HEK293 (cell line): ENCODE results near the gene ZFP36L1.

Experiments
- ZNF274 ChIP-seq, 2 experiments: fragments of 200-500 bp in 1 of 2; fragments of 450-650 bp in 1 of 2; sonication (Bioruptor generic) in 1 of 2; formaldehyde crosslinking in 1 of 2; IDR thresholded peaks; 2 replicates each; pipeline versions ENCODE4 v1.5.1 to v1.6.1; 2014 to 2016; ENCODE audit warnings: borderline replicate concordance in 1 of 2, inconsistent platforms in 1 of 2, low read length in 1 of 2, missing biosample characterization in 1 of 2, missing genetic modification characterization in 1 of 2
- ZNF629 ChIP-seq: fragments of 450-650 bp; formaldehyde crosslinking; IDR thresholded peaks from 2 replicates; pipeline ENCODE4 v1.5.1; 2017; ENCODE audit warnings: missing biosample characterization, missing genetic modification characterization
- TF ChIP-seq, protein P1 (sequence below): fragments of 450-650 bp; formaldehyde crosslinking; conservative IDR thresholded peaks from 2 replicates; pipeline ENCODE4 v1.5.1; 2016; ENCODE audit warnings: low read depth, missing biosample characterization, missing genetic modification characterization
- TF ChIP-seq, protein P2 (sequence below): fragments of 450-650 bp; formaldehyde crosslinking; IDR thresholded peaks from 2 replicates; pipeline ENCODE4 v1.5.1; 2016; ENCODE audit warnings: missing biosample characterization, missing genetic modification characterization
- TF ChIP-seq, protein P3 (sequence below): fragments of 450-650 bp; formaldehyde crosslinking; IDR thresholded peaks from 2 replicates; pipeline ENCODE4 v1.5.1; 2016; ENCODE audit warnings: missing biosample characterization, missing genetic modification characterization
- TF ChIP-seq, protein P4 (sequence below): sonication (generic); formaldehyde crosslinking; IDR thresholded peaks from 2 replicates; pipeline ENCODE4 v1.8.1; 2022; ENCODE audit warnings: mild to moderate bottlenecking, moderate library complexity, missing genetic modification reagents
- TF ChIP-seq, protein P5 (sequence below): fragments of 450-650 bp; formaldehyde crosslinking; IDR thresholded peaks from 2 replicates; pipeline ENCODE4 v1.5.1; 2017; ENCODE audit warnings: missing biosample characterization, missing genetic modification characterization

DNA sequence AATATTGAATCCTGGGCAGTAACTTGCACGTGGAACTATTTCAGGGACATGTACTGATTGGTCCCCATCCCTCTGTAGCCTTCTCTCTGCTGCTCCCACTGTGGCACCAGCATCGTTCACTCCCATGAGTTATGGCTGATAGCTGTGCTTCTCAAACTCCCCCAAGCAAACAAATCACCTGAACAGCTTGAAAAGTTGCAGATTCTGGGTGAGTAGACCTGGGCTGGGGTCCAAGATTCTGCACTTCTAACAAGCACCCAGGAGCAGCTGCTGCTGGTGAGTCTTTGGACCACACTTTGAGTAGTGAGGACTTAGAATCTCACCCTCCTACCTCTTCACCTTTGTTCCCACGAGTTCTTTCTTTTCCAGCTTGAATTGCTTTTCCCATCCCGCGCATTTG is 49.4 kb upstream of the ZFP36L1 start:
- no peak for TF ChIP-seq ZNF274 (IDR thresholded peaks at IDR 0.05; ENCODE audit: low read length)
- TF ChIP-seq ZNF274 (tag by site-specific recombination; IDR thresholded peaks at IDR 0.05; ENCODE audit: borderline replicate concordance): no peak
- TF ChIP-seq, protein P1, sequence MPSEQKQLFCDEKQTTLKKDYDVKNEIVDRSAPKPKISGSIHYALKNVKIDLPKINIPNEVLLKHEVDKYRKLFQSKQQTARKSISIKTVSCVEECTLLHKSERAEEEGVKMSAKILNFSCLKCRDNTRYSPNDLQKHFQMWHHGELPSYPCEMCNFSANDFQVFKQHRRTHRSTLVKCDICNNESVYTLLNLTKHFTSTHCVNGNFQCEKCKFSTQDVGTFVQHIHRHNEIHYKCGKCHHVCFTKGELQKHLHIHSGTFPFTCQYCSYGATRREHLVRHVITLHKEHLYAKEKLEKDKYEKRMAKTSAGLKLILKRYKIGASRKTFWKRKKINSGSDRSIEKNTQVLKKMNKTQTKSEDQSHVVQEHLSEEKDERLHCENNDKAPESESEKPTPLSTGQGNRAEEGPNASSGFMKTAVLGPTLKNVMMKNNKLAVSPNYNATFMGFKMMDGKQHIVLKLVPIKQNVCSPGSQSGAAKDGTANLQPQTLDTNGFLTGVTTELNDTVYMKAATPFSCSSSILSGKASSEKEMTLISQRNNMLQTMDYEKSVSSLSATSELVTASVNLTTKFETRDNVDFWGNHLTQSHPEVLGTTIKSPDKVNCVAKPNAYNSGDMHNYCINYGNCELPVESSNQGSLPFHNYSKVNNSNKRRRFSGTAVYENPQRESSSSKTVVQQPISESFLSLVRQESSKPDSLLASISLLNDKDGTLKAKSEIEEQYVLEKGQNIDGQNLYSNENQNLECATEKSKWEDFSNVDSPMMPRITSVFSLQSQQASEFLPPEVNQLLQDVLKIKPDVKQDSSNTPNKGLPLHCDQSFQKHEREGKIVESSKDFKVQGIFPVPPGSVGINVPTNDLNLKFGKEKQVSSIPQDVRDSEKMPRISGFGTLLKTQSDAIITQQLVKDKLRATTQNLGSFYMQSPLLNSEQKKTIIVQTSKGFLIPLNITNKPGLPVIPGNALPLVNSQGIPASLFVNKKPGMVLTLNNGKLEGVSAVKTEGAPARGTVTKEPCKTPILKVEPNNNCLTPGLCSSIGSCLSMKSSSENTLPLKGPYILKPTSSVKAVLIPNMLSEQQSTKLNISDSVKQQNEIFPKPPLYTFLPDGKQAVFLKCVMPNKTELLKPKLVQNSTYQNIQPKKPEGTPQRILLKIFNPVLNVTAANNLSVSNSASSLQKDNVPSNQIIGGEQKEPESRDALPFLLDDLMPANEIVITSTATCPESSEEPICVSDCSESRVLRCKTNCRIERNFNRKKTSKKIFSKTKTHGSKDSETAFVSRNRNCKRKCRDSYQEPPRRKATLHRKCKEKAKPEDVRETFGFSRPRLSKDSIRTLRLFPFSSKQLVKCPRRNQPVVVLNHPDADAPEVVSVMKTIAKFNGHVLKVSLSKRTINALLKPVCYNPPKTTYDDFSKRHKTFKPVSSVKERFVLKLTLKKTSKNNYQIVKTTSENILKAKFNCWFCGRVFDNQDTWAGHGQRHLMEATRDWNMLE: no peak
- TF ChIP-seq, protein P2, sequence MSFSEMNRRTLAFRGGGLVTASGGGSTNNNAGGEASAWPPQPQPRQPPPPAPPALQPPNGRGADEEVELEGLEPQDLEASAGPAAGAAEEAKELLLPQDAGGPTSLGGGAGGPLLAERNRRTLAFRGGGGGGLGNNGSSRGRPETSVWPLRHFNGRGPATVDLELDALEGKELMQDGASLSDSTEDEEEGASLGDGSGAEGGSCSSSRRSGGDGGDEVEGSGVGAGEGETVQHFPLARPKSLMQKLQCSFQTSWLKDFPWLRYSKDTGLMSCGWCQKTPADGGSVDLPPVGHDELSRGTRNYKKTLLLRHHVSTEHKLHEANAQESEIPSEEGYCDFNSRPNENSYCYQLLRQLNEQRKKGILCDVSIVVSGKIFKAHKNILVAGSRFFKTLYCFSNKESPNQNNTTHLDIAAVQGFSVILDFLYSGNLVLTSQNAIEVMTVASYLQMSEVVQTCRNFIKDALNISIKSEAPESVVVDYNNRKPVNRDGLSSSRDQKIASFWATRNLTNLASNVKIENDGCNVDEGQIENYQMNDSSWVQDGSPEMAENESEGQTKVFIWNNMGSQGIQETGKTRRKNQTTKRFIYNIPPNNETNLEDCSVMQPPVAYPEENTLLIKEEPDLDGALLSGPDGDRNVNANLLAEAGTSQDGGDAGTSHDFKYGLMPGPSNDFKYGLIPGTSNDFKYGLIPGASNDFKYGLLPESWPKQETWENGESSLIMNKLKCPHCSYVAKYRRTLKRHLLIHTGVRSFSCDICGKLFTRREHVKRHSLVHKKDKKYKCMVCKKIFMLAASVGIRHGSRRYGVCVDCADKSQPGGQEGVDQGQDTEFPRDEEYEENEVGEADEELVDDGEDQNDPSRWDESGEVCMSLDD (tag by site-specific recombination): no peak
- TF ChIP-seq, protein P3, sequence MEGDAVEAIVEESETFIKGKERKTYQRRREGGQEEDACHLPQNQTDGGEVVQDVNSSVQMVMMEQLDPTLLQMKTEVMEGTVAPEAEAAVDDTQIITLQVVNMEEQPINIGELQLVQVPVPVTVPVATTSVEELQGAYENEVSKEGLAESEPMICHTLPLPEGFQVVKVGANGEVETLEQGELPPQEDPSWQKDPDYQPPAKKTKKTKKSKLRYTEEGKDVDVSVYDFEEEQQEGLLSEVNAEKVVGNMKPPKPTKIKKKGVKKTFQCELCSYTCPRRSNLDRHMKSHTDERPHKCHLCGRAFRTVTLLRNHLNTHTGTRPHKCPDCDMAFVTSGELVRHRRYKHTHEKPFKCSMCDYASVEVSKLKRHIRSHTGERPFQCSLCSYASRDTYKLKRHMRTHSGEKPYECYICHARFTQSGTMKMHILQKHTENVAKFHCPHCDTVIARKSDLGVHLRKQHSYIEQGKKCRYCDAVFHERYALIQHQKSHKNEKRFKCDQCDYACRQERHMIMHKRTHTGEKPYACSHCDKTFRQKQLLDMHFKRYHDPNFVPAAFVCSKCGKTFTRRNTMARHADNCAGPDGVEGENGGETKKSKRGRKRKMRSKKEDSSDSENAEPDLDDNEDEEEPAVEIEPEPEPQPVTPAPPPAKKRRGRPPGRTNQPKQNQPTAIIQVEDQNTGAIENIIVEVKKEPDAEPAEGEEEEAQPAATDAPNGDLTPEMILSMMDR: no peak
- no peak for TF ChIP-seq ZNF629 (tag by site-specific recombination)
- TF ChIP-seq, protein P4, sequence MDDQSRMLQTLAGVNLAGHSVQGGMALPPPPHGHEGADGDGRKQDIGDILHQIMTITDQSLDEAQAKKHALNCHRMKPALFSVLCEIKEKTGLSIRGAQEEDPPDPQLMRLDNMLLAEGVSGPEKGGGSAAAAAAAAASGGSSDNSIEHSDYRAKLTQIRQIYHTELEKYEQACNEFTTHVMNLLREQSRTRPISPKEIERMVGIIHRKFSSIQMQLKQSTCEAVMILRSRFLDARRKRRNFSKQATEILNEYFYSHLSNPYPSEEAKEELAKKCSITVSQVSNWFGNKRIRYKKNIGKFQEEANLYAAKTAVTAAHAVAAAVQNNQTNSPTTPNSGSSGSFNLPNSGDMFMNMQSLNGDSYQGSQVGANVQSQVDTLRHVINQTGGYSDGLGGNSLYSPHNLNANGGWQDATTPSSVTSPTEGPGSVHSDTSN (CRISPR knock-in tag): no peak
- TF ChIP-seq, protein P5, sequence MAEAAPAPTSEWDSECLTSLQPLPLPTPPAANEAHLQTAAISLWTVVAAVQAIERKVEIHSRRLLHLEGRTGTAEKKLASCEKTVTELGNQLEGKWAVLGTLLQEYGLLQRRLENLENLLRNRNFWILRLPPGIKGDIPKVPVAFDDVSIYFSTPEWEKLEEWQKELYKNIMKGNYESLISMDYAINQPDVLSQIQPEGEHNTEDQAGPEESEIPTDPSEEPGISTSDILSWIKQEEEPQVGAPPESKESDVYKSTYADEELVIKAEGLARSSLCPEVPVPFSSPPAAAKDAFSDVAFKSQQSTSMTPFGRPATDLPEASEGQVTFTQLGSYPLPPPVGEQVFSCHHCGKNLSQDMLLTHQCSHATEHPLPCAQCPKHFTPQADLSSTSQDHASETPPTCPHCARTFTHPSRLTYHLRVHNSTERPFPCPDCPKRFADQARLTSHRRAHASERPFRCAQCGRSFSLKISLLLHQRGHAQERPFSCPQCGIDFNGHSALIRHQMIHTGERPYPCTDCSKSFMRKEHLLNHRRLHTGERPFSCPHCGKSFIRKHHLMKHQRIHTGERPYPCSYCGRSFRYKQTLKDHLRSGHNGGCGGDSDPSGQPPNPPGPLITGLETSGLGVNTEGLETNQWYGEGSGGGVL: no peak
